ENCODE measurements around the gene KCND2.
A peak's percentile ranks its signal among the peaks of the same experiment; 100 is the strongest.

The KCND2 gene

DNA sequence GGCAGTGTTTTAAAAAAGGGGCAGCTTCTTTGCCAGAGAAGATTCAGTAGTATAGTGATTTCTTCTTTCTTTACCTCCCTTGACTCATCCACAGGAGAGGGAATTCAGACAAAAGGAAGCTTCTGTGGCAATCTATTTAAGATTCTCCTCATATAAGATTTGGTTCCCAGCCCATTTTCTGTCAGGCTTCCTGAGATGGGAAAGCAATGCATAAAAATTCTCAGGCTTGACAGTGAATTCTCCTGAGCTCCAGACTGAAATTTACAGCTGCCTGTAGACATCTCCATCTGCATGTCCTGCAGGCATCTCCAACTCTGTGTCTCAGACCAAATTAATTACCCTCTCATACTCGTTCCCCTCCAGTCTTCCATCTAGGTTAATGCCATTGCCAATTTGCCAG is 512.1 kb downstream of the KCND2 start:
- no peak overlapping the region for H3K27ac ChIP-seq (ENCODE audit: insufficient read depth in 1 of 2, low read depth in 1 of 2, low read length in 2 of 2, poor library complexity in 1 of 2, severe bottlenecking in 2 of 2)
- WGBS (ENCODE audit: insufficient coverage), result 86% methylated on average over 1 of the region's 1 CpG
- H3K4me1 ChIP-seq (ENCODE audit: control extremely low read depth in 1 of 4, control insufficient read depth in 4 of 4, insufficient read depth in 4 of 4, low read length in 3 of 4), result no peaks in the 10 kb centered on the region
- CTCF ChIA-PET, result interaction anchor here (1.4 kb wide), 1 partner anchor 21 kb away, joined by 10 read pairs; no protein-coding TSS in a partner anchor
- no peak overlapping the region for H3K4me3 ChIP-seq (ENCODE audit: control insufficient read depth in 1 of 7, extremely low read depth in 1 of 7, insufficient read depth in 4 of 7, low read depth in 2 of 7, low read length in 6 of 7)
- H3K9me3 ChIP-seq (ENCODE audit: control extremely low read depth in 1 of 5, control insufficient read depth in 4 of 5, insufficient read depth in 2 of 5, low read depth in 1 of 5, low read length in 4 of 5), result no peaks in the 10 kb centered on the region
- no peaks in the 10 kb centered on the region for H3K36me3 ChIP-seq (ENCODE audit: control insufficient read depth in 4 of 4, insufficient read depth in 4 of 4, low read length in 3 of 4)
- POLR2A ChIA-PET, result no interaction called here
- H3K27me3 ChIP-seq (replicated peaks in 2 of 5; ENCODE audit: control insufficient read depth in 4 of 5, insufficient read depth in 5 of 5, low read length in 4 of 5), result no peaks in the 10 kb centered on the region
- DNase-seq, result no peak

DNA sequence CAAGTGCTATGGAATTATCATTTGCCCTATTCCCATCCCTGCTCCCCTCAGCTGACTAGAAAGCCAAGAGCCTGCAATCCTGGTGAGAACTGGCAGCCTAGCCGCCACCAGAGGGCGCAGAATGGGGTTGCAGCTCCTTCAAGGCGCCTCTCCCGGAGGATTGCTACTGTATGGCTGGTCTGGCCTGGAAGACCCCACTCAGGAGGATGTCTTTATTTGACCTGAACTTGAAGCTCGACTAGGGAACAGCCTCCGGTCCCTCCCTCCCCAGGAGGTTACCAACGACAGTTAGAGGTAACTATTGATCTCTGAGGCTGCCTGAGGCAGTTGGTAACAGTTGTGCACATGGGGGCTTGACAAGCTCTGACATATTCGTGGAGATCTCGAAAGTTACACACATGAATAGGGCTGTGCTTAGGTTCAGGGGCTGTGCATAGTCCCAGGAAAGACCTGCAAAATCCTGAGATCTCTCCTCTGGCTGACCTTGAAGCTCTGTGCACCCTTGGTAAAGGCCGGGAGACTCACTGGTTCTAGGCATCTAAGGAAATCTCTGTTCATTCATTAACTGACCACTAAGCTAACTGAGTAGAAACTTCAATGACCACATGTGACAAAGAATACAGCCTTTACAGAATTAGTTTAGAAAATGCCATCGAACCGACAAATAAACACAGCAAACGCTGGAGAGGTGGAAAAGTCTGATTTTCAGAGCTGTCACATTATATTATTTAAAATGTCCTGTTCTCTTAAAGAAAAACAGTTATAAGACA is 519.3 kb downstream of the KCND2 start:
- 36% methylated on average over 9 of the region's 13 CpGs for WGBS (ENCODE audit: insufficient coverage)
- DNase-seq, result peak; percentile 65 to 76 (median 70)
- no peaks in the 10 kb centered on the region for H3K4me1 ChIP-seq (ENCODE audit: control extremely low read depth in 1 of 4, control insufficient read depth in 4 of 4, insufficient read depth in 4 of 4, low read length in 3 of 4)
- no peaks in the 10 kb centered on the region for H3K9me3 ChIP-seq (ENCODE audit: control extremely low read depth in 1 of 5, control insufficient read depth in 4 of 5, insufficient read depth in 2 of 5, low read depth in 1 of 5, low read length in 4 of 5)
- H3K36me3 ChIP-seq (ENCODE audit: control insufficient read depth in 4 of 4, insufficient read depth in 4 of 4, low read length in 3 of 4), result no peaks in the 10 kb centered on the region
- POLR2A ChIA-PET, result no interaction called here
- H3K27ac ChIP-seq (ENCODE audit: insufficient read depth in 1 of 2, low read depth in 1 of 2, low read length in 2 of 2, poor library complexity in 1 of 2, severe bottlenecking in 2 of 2), result no peak overlapping the region
- H3K4me3 ChIP-seq (ENCODE audit: control insufficient read depth in 1 of 7, extremely low read depth in 1 of 7, insufficient read depth in 4 of 7, low read depth in 2 of 7, low read length in 6 of 7), result no peak overlapping the region
- H3K27me3 ChIP-seq (replicated peaks in 2 of 5; ENCODE audit: control insufficient read depth in 4 of 5, insufficient read depth in 5 of 5, low read length in 4 of 5), result no peaks in the 10 kb centered on the region
- CTCF ChIA-PET, result interaction anchor here (0.7 to 3.4 kb wide), 26 partner anchors 9 to 339 kb away, joined by 3 to 27 read pairs (median 4); partner anchors contain the start of gene CPED1

DNA sequence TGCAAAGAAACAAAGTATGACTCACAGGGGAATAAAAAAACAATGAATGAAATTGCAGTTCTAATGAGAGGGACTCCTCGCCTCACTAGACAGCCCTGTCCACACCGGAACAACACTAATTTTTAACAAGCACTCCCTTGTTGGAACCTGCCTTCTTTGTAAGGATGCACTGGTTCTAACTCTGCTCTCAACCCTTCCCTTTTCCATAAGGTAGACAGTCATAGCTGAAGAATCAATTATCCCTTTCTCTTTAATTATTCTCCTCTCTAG is 519.8 kb downstream of the KCND2 start:
- CTCF ChIA-PET, result interaction anchor here (0.9 to 3.4 kb wide), 19 partner anchors 9 to 339 kb away, joined by 3 to 27 read pairs (median 4); partner anchors contain the start of gene CPED1
- DNase-seq, result no peak
- H3K36me3 ChIP-seq (ENCODE audit: control insufficient read depth in 4 of 4, insufficient read depth in 4 of 4, low read length in 3 of 4), result no peaks in the 10 kb centered on the region
- no peaks in the 10 kb centered on the region for H3K27me3 ChIP-seq (replicated peaks in 2 of 5; ENCODE audit: control insufficient read depth in 4 of 5, insufficient read depth in 5 of 5, low read length in 4 of 5)
- H3K4me1 ChIP-seq (ENCODE audit: control extremely low read depth in 1 of 4, control insufficient read depth in 4 of 4, insufficient read depth in 4 of 4, low read length in 3 of 4), result no peaks in the 10 kb centered on the region
- H3K9me3 ChIP-seq (ENCODE audit: control extremely low read depth in 1 of 5, control insufficient read depth in 4 of 5, insufficient read depth in 2 of 5, low read depth in 1 of 5, low read length in 4 of 5), result no peaks in the 10 kb centered on the region
- POLR2A ChIA-PET, result no interaction called here
- H3K27ac ChIP-seq (ENCODE audit: insufficient read depth in 1 of 2, low read depth in 1 of 2, low read length in 2 of 2, poor library complexity in 1 of 2, severe bottlenecking in 2 of 2), result no peak overlapping the region
- H3K4me3 ChIP-seq (ENCODE audit: control insufficient read depth in 1 of 7, extremely low read depth in 1 of 7, insufficient read depth in 4 of 7, low read depth in 2 of 7, low read length in 6 of 7), result no peak overlapping the region
- whole genome bisulfite sequencing (ENCODE audit: insufficient coverage), result 100% methylated on average over 1 of the region's 2 CpGs

DNA sequence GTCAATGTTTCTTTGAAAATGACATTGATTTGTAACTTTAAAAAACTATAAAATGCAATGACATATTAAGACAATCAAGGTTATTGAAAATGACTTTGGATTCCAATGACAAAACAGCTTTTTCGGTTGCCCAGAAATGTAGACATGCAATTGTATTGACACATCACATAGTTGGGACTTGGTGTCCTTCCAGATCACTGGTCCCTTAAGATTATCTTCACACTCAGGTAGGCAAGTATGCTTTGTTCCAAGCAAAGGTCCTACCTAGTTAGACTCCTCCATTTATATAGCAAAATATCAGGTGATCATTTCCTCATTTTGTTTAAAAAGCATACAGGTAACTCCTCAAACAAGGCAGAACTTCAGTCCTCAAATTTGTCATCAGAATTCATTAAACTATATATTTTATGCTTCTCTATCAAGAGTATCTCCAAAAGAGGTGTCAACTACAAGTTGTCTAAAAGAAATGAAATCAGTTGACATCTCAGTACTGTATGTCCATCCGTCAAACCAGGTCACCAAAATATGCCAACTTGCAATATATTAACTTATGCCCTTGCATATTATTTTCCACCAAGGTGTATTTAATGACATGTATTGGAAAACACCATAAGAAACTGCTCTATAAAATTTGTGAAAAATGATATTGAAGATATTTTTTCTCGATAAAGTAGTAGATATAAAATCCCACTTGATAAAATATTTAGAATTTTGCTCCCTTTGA is 520.4 kb downstream of the KCND2 start:
- 100% methylated on average over 1 of the region's 3 CpGs for WGBS (ENCODE audit: insufficient coverage)
- no peaks in the 10 kb centered on the region for H3K4me1 ChIP-seq (ENCODE audit: control extremely low read depth in 1 of 4, control insufficient read depth in 4 of 4, insufficient read depth in 4 of 4, low read length in 3 of 4)
- no peaks in the 10 kb centered on the region for H3K9me3 ChIP-seq (ENCODE audit: control extremely low read depth in 1 of 5, control insufficient read depth in 4 of 5, insufficient read depth in 2 of 5, low read depth in 1 of 5, low read length in 4 of 5)
- no peak overlapping the region for H3K4me3 ChIP-seq (ENCODE audit: control insufficient read depth in 1 of 7, extremely low read depth in 1 of 7, insufficient read depth in 4 of 7, low read depth in 2 of 7, low read length in 6 of 7)
- ChIA-PET CTCF (interaction anchor here (0.9 to 3.4 kb wide), 9 partner anchors 9 to 338 kb away, joined by 3 to 27 read pairs (median 7); partner anchors contain the start of gene CPED1), POLR2A (no interaction called here)
- H3K36me3 ChIP-seq (ENCODE audit: control insufficient read depth in 4 of 4, insufficient read depth in 4 of 4, low read length in 3 of 4), result no peaks in the 10 kb centered on the region
- DNase-seq, result no peak
- no peak overlapping the region for H3K27ac ChIP-seq (ENCODE audit: insufficient read depth in 1 of 2, low read depth in 1 of 2, low read length in 2 of 2, poor library complexity in 1 of 2, severe bottlenecking in 2 of 2)
- H3K27me3 ChIP-seq (replicated peaks in 2 of 5; ENCODE audit: control insufficient read depth in 4 of 5, insufficient read depth in 5 of 5, low read length in 4 of 5), result no peaks in the 10 kb centered on the region

DNA sequence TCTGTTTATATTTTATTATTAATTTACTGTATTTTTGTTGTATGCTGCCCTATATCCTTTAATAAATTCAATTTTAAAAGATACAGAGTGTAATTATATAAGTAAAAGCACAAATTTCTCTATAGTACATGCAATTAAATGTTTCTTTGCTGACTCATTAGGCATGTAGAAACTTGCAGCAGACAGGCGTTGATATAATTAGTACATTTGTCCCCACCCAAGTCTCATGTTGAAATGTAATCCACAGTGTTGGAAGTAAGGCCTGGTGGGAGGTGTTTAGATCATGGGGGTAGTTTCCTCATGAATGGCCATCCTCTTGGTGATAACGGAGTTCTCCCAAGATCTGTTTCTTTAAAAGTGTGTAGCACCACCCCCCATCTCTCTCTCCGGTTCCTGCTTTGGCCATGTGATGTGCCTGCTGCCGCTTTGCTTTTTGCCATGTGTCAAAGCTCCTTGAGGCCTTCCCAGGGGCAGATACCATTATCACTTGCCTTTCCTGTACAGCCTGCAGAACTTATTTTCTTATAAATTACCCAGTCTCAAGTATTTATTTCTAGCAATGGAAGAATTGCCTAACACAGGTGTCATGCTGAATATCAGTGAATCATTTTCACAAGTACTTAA is 521.2 kb downstream of the KCND2 start:
- POLR2A ChIA-PET, result no interaction called here
- CTCF ChIA-PET, result interaction anchor here (1.0 to 2.2 kb wide), 3 partner anchors 12 to 312 kb away, joined by 3 to 11 read pairs (median 5); no protein-coding TSS in a partner anchor
- H3K27ac ChIP-seq (ENCODE audit: insufficient read depth in 1 of 2, low read depth in 1 of 2, low read length in 2 of 2, poor library complexity in 1 of 2, severe bottlenecking in 2 of 2), result no peak overlapping the region
- H3K36me3 ChIP-seq (ENCODE audit: control insufficient read depth in 4 of 4, insufficient read depth in 4 of 4, low read length in 3 of 4), result no peaks in the 10 kb centered on the region
- DNase-seq, result no peak
- no peaks in the 10 kb centered on the region for H3K9me3 ChIP-seq (ENCODE audit: control extremely low read depth in 1 of 5, control insufficient read depth in 4 of 5, insufficient read depth in 2 of 5, low read depth in 1 of 5, low read length in 4 of 5)
- no peak overlapping the region for H3K4me3 ChIP-seq (ENCODE audit: control insufficient read depth in 1 of 7, extremely low read depth in 1 of 7, insufficient read depth in 4 of 7, low read depth in 2 of 7, low read length in 6 of 7)
- no peaks in the 10 kb centered on the region for H3K4me1 ChIP-seq (ENCODE audit: control extremely low read depth in 1 of 4, control insufficient read depth in 4 of 4, insufficient read depth in 4 of 4, low read length in 3 of 4)
- WGBS (ENCODE audit: insufficient coverage), result 84% methylated on average over 3 of the region's 4 CpGs
- H3K27me3 ChIP-seq (replicated peaks in 2 of 5; ENCODE audit: control insufficient read depth in 4 of 5, insufficient read depth in 5 of 5, low read length in 4 of 5), result no peaks in the 10 kb centered on the region

DNA sequence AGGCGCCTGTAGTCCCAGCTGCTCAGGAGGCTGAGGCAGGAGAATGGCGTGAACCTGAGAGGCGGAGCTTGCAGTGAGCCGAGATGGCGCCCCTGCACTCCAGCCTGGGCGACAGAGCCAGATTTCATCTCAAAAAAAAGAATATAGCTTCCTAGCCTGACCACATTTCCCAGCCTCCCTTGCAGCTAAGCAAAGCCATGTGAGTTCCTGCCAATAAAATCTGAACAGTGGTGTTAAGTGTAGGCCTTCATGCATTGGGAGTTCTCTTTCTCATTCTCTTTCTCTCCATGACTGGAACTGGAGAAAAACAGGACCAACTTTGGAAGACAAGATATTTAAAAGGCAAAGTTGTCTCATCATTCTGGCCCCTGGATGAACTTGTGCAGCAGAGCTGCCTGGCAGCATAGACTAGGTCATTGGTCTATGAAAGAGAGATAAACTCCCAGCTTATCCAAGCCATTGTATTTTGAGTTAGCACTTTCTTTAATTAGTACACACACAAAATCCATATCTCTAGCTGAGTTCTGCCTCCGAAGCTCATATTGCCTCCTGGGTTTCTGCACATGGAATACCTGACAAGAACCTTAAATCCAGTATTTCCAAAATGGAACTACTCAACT is 524.2 kb downstream of the KCND2 start:
- no peak overlapping the region for H3K4me3 ChIP-seq (ENCODE audit: control insufficient read depth in 1 of 7, extremely low read depth in 1 of 7, insufficient read depth in 4 of 7, low read depth in 2 of 7, low read length in 6 of 7)
- H3K4me1 ChIP-seq (ENCODE audit: control extremely low read depth in 1 of 4, control insufficient read depth in 4 of 4, insufficient read depth in 4 of 4, low read length in 3 of 4), result no peaks in the 10 kb centered on the region
- no peak overlapping the region for H3K27ac ChIP-seq (ENCODE audit: insufficient read depth in 1 of 2, low read depth in 1 of 2, low read length in 2 of 2, poor library complexity in 1 of 2, severe bottlenecking in 2 of 2)
- POLR2A ChIA-PET, result no interaction called here
- no peak for DNase-seq
- 100% methylated on average over 1 of the region's 7 CpGs for WGBS (ENCODE audit: insufficient coverage)
- no peaks in the 10 kb centered on the region for H3K36me3 ChIP-seq (ENCODE audit: control insufficient read depth in 4 of 4, insufficient read depth in 4 of 4, low read length in 3 of 4)
- H3K9me3 ChIP-seq (ENCODE audit: control extremely low read depth in 1 of 5, control insufficient read depth in 4 of 5, insufficient read depth in 2 of 5, low read depth in 1 of 5, low read length in 4 of 5), result no peaks in the 10 kb centered on the region
- CTCF ChIA-PET, result interaction anchor here (0.6 to 2.4 kb wide), 7 partner anchors 8 to 284 kb away, joined by 3 to 10 read pairs (median 3); no protein-coding TSS in a partner anchor
- no peaks in the 10 kb centered on the region for H3K27me3 ChIP-seq (replicated peaks in 2 of 5; ENCODE audit: control insufficient read depth in 4 of 5, insufficient read depth in 5 of 5, low read length in 4 of 5)
